HUDEP-2 (cell line): Measurements from ENCODE around the gene DPF3.
A peak's percentile ranks its signal among the peaks of the same experiment; 100 is the strongest.

ENCODE experiments used
- DNase-seq, 76 experiments: peaks; one replicate each; lab custom pipeline; 2025; ENCODE audit not compliant: unreplicated experiment in 76 of 76; lab: John Stamatoyannopoulos, UW

Gene DPF3

DNA sequence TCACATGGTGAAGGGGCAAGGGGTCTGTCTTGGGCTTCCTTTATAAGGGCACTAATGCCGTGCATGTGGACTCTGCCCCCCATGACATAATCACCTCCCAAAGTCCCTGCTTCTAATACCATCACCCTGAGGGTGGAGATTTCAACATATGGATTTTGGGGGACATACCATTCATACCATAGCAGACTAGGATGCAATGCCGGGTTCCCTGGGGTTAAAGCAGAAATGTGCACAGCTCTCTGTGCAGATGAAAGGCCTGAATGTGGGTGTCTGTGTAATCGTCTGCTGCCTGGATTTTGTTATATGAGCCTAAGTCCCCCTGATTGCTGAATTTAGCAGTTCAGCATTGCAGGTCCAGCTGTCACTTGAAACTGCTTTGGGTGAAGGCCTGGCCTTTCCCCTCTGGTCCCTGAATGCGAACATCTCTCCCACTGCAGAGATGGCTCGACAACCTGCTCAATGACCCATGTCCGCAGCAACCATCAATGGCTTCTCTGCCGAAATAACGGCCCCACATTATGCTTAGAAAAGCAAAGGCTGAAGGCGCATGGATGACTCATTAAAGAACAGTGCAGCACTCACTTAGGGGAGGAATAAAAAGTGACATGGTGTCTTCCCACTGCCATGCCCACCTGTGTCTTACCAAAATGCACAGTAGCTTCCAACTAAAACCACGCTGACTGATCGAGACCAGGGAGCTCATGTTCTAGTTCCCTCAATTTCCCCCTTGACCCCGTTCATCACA, 286.3 kb downstream of the DPF3 start:
- DNase-seq = no peak

DNA sequence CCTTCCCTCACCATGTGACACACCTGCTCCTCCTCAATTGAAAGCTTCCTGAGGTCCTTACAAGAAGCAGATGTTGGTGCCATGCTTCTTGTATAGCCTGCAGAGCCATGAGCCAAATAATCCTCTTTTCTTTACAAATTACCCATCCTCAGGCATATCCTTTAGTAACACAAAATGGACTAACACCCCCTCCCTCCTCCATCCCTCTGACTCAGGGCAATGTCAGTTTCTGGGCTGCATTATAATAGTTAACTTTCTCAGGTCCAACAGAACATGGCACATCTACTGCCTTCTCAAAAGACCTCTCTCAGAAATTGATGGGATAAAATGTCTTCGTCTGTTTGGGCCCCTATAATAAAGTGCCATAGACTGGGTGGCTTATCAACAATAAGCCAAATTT, 287.0 kb downstream of the DPF3 start:
- DNase-seq = no peak

DNA sequence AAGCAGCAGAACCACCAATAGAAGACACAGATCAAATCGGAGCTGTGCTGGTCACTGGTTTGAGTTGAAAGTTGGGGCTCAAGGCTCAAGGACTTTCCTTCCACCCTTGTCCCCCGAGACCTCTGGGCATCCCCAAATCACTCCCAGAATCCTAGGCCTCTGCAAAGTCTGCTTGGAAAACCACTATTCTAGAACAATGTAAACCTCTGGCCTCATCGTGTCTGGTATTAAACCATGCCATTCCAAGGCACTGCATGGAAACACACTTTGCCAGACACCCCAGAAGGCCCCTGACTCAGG, 288.0 kb downstream of the DPF3 start:
- no peak for DNase-seq

DNA sequence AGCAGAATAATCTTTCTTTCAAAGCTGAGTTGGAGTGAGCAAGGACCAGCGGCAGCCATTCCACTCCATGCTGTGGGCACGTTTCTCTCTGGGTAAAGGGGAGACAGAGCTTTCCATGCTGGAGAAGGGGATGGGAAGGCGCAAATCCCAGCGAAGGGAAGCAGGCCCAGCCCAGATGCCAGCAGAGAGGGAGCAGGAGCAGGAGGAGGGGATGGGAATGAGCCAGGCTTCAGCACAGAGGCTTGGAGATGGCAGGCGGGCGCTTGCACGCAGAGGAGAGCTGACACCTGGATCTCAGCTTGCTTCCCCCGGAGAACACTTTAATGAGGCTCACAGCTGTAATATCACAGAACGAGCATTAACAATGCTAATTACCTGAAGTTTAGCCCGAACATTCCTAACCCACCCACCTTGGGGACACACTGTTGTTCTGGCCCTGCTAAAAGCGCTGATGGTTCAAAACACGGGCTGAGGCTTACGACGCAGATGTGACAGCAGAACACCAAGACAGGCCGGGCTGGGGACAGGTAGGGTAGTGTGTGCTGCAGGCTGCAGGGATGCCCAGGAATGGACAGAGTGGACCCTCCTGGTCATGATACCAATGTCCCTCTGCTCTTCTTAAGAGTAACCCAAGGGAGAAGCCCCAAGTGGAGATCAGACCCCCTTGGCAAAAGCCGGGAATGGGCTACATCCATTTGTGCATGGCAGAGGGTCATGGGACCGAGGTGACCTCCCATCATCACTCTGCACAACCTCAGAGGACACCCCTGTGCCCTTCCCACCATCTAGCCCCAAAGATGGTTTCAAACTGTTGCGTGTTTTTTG, 288.6 kb downstream of the DPF3 start:
- DNase-seq = no peak

DNA sequence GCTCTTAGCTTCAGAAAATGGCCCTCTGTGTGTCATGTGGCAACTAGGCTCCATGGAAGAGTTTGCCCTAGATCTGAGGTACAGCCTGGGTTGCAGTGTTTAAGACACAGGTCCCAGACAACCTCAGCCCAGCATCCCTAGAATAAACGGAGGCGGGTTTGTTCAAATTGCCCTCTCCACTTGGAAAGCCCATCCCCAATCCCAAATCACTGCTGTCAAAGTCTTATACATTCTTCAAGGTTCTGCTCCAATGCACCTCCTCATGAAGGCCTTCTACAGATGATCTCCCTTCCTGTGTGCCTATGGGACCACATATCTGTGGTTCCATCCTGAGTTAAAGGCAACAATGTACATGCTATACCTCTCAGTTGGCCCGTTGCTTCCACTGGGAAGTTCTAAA, 289.8 kb downstream of the DPF3 start:
- DNase-seq = no peak

DNA sequence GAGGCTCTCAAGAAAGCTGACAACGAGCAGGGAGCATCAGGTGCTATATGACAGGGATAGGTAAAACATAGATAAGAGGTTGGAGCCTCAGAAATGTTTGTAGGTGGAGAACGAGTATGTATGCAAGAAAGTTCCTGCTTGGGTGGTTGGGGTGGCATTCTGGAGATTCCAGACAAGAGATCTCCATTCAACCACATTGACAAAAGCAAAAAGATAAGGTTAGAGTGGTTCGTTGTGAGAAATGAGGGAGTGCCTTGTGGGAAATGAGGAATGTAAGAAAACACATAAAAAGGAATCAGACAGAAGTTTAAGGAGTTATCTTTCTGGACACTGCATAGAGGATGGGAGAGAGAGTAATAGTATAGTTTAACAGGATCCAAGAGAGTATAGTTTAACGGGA, 290.3 kb downstream of the DPF3 start:
- DNase-seq = no peak

DNA sequence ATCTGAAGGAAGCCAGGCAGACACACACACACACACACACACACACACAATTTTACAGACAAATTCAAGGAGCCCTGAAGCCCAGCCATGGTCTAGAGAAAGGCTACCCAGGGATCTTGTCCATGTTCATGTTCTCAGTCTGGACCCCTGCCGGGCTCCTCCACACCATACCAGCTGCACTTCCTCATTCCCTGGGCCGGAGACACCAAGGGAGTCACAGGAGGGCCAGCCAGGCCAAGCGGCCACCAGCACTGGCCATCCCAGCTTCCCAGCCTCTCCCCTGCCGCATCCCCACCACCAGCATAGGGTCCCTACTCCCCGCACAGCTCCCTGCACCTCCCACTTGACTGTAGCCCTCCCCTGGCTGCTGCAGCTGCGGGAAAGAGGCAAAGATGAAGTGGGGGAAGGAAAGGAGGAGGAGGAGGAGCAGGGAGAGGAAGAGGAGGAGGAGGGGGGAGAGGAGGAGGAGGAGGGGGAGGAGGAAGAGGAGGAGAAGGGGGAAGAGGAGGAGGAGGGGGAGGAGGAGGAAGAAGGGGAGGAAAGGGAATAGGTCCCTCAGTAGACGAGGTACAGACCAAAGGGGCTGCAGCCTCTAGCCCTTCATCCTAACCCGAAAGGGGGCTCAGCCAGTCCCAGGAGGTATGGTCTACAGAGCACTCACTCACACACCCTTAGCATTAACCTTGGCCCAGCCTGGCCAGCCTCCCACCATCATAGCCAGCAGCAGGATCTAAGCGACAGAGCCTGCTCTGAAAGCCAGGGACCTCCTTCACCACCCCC, 293.2 kb downstream of the DPF3 start:
- DNase-seq = no peak

DNA sequence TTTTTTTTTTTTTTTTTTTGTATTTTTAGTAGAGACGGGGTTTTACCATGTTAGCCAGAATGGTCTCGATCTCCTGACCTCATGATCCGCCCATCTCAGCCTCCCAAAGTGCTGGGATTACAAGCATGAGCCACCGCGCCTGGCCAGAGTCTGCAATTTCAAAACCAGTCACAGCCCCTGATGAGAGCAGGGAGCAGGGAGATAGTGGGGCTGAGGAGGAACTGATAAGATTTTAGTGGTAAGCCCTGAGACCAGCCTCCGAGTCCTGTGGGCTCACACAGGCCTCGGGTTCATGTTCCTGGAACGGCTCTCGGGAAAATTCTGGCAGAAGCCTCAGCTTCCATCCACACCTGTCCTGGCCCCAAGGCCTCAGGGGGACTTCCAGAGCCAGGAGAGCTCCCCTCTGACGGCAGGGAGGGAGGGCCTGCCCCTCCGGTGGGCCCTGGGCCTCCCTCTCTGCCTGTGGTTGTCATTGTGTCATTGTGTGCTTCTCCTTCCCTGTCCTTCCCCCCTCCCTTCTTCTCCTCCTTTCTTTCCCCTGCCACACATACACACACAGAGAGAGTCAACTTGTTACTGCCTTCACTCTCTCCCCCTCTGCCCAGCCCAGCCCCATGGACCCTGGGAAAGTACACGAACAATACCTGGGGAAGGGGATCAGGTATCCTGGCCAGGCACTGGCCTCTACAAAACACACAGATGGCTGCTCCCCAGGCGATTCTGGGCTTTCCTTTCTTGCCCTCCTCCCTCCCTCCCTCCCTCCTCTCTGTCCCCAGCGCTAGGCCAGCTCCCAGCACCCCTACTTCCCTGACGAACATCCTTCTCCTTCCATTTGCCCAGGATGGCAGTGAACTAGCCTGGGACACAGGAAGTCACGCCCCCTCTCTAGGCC, 294.1 kb downstream of the DPF3 start:
- peak in 72 of 76 experiments; percentile 3 to 83 (median 56) for DNase-seq

DNA sequence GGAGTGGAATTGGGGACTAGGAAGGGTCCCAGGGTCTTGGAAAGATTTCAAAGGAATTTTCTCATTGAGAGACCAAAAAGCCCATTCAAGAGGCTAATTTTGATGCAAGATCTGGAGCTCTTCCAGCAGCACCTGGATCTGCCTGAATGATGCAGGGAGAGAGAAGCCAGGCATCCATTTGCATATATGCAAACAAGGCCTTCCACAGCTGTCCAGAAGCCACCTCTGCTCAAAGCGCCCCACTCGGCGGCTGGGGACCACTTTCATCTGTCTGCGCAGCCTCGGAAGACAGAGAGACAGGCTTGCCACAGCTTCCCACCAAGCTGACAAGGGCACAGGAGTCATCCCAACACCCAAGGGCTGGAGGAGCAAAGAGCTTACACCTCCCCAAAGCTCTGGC, 295.6 kb downstream of the DPF3 start:
- DNase-seq = no peak

DNA sequence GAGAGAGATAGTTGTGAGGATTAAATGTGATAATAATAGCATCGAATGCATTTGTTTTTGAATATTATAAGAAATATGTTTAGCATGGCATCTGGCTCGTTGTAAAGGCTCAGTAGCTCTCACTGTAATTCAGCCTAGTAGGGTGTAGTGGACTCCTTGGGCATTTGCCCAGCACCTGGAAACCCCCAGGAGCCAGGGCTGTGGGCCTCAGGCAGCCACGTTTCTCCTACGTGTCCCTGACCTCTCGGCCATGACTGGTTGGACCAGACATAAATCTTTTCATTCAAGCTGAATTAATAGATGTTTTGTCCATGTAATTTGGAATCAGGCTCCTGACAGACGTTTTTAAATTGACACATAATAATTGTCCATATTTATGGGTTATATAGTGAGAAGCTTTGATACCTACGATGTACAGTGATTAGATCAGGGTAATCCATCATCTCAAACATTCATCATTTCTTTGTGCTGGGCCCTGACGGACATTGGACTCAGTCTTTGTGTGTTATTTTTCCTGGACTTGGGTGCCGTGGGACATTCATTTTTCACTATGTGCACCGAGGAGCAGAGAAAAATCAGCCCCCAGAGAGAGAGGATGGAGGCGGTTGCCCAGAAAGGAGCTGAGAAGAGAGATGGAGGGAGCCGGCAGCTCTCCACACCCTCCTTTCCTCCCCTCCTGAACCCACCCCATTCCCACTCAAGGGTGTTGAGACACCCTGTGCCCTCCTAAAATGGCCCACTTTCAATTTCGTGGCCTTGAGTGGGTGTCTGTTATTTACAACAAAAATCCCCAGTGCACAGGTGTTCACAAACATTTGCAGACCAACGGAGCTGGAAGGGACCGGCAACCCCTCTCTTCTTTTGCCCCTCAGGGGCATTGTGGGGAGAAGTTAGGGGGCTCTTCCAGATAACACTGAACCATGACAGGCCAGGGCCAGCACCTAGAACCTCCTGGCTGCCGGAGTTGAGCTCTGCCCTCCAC, 296.4 kb downstream of the DPF3 start:
- DNase-seq = no peak

DNA sequence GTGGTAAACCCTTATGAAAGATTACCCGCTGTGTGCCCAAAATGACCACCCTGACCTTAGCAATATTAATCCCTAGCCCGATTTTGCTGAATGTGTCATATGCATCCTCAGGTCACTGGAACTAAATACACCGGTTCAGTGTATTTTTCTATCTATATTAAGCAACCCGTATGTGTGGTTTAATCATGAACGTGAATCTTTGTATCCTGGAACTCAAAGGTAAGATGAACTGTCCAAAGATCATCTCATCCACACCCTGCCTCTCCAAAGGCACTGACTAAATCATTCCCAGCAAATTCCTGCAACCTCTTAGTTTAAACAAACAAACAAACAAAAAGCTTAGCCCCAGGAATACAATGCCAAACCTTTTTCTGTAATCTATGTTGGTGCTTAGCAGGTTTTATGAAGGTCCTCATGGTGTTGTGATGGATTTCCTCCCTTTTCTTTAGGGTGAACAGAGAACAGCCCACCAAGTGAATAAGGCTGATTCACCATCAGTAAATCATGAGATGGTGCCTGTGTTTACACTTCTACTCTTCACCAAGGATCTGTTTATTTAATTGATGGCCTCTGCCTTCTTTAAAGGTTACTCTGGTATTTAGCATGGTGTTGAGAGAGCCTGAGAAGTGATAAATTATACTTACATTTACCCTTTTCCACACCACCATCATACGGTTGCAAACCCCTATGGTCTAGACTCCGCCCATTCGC, 298.6 kb downstream of the DPF3 start:
- DNase-seq = no peak

DNA sequence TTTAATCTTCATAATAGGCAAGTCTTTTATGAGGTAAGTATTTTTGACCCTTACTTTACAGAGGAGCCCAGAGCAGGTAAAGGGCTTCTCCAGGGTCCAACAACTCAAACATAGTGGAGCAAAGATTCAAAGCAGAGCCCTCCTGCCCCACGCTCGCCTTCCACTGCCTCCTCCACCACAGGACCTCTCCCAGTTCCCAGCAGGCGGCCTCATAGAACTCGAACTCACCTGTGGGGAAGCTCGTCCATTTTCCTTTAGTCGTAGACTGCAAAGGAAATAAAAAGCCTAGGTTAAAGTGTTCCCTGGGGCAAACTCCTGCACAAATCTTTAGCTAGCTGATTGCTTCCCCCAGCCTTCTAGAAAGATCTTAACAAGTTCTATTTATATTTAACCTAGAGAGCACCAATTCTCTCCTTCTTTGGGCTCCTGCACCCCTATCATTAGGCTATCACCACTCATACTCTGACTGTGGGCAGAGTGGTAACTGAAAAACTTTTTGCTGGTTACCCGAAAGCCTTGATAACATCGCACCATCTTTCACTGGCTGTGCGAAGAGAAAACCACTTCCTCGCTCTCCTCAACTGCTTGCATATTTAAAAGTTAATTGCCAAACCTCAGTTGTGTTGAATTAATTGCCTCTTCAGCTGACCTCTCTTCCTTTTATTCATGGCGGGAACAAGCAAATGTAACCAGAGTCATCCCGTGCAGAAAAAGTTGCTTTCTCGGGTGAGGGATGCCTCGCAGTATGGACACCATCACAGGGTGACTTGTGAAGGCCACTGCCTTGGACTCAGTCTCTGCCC, 299.6 kb downstream of the DPF3 start:
- DNase-seq = peak in 1 of 76 experiments; percentile 16

DNA sequence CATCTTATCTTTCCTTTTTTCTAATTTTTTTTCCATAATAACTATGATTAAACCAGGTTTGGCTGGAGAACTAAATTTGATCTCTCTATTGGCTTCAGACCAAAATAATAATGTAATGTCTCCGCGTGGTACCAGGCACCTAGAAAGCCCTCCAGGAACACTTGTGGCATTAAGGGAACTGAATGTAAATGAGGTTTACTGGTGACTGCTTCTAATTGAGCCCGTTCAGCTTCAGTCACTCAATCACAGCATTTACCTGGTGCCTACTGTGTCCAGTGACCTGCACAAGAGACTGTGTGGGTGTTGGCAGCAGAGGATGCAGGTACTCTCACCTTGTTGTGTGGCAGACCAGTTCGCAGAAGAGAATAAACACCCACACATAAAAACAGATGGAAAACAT, 302.5 kb downstream of the DPF3 start:
- no peak for DNase-seq

DNA sequence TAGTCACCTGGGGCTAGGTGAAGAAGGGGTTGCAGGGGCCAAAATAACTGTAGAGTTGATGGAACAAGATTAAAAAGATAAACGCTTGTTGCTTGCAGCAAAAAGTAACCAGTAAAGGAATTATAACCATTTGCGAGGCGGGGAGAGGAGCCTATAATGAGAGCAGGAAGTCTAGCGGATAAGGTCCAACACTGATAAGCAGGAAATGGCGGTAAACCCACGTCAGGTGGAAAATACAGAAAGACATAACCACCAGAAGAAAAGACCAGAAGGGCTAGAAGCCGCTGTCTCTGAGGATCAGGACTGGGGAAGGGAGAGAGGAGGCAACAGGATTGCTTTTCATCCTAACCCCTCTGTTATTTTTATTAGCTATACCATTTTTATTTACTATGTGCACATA, 303.3 kb downstream of the DPF3 start:
- DNase-seq = no peak

DNA sequence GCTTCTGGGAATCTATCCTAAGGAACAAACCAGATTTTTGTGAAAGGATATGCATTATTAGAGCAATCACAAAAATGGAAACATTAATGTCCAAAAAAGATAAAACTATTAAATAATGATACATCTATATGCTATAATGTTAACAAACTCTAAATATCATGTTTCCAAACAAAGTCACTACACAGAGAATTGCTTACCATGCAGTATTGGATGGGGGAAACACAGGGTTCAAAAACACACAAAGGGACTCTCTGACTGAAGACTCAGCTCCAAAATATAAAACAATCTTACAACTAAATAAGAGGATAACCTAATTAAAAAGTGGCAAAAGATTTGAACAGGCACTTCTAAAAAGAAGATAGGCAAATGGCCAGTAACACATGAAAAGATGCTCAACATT, 304.2 kb downstream of the DPF3 start:
- DNase-seq = no peak

DNA sequence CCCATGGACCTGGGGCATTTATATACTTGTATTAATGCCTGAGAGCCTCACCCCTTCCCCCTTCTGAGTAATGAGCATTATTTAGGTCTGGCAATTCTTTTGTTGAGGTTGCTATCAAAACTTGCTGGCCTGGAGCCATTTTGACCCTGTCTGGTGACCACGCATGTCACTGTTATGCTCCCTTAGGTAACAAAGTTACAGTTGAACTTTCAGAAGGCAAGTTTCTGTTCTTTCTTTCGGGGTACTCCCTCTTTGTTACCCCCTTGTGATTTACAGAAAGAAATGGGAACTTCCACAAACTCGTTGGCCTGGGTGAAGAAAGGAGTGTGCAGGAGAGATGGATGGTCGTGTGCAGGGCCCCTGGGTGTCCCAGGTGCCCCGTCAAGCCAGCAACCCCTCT, 305.4 kb downstream of the DPF3 start:
- no peak for DNase-seq

DNA sequence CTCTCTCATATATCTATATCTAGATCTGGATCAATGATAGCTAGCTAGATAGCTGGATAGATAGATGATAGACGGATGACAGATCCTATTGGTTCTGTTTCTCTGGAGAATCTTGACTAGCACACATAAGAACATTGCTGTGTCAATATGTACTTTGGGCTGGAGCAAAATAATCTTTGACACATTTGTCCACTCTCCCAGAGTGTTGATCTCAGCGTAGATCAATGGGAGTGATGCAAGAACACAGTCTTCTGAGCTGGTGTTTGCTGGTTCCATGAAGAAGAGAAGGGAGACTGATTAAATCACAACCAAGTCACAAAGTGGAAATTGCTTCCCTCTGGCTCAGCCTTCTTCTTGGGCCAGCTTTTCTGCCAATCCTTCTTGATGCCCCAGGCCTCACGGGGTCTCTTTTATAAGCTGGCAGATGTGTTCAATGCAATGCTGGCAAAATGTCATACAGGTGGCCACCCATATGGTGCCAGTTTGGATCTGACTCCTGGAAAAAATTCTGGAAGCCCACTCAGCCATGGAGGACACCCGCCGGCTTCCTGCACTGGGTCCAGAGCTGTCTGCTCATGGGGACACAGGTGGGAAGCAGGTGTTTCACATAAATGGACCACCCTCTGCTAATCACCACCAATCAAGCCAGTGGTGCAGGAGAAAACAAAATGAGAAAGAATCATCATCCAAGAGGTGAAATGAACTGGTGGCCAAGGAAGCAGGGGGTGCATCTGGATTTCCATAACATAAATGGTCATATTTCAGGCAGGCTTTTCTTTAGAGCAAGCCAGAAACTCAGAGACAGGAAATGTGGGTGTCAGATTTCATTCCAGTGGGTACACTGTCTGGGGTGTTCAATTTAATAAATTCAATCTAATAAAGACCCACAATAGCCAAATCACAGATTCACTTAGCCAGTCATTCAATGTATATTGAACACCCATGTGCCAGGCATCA, 310.3 kb downstream of the DPF3 start:
- DNase-seq = no peak
